Suppressor macrophage (primary cell): Measurements from ENCODE around the gene POLR1H.

Source experiments
- DNase-seq, 4 experiments: peaks; one replicate each; pipeline ENCODE4 v3.0.0-alpha.2; 2020 to 2022

The POLR1H gene

GRCh38 chr6:30062471-30063178, 1.6 kb downstream of the POLR1H start:
- no peak for DNase-seq

DNA sequence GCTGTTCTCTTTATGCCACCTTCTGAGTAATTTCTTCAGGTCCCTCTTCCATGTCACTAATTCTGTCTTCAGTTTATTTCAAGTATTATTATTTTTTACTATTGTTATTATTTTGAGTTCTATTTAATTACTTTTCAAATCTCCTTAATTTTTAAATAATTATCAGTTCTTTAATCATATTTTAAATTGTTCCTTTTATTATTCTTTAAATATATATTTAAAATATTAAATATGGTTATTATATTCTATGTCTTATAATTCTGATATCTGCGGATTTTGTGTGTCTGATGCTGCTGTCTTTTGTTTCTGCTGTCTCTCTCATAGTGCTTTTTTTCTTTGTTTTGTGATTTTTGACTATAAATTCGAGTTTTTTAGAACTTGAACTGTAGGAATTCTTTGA, 2.2 kb downstream of the POLR1H start:
- no peak for DNase-seq

- DNase-seq = no peak
Measured at GRCh38 chr6:30066082-30066481, 5.0 kb downstream of the POLR1H start.

GRCh38 chr6:30066577-30067459, 5.8 kb downstream of the POLR1H start, which contains the start of gene PPP1R11:
Gene PPP1R11 (plus strand): TSS chr6:30067198. CDS start chr6:30067411, 213 bp downstream.
- DNase-seq = peak; percentile 99 to 100 (median 99)

- DNase-seq = no peak
Measured at GRCh38 chr6:30067460-30068139, 6.5 kb downstream of the POLR1H start.

DNA sequence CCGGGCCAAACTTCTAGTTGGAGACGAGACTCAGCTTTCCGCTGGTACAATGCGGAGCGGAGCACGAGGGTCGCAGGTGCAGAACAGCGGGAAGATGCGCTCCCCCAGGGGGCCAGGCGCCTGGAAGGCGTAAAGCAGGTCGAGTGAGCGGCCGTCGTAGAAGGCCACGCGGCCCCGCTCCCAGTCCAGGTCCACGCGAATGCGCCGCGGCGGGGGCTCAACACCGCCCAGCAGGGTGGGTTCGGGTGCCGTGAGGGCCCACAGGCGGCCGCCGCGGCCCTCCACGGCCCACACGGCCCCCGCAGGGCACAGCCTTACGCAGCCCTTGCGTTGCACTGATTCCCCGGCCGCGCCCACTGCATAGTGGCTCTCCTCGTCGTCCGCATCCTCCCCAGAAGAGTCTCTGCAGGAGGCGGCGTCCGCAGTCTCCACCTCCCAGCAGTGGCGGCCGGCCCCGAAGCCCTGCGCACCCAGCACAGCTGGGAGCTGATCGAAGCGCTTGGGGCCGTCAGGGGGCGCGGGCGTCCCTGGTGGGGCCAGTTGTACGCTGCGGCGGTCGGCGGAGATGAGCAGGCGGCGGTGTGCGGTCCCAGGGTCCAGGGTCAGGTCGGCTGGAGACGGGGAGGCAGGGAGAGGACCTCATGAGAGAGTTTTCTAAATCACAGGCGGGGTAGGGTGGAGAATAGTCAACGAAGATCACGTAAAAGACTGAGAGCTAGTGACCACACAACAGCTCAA, 10.2 kb downstream of the POLR1H start:
- DNase-seq = peak in 1 of 4 experiments; percentile 27

DNA sequence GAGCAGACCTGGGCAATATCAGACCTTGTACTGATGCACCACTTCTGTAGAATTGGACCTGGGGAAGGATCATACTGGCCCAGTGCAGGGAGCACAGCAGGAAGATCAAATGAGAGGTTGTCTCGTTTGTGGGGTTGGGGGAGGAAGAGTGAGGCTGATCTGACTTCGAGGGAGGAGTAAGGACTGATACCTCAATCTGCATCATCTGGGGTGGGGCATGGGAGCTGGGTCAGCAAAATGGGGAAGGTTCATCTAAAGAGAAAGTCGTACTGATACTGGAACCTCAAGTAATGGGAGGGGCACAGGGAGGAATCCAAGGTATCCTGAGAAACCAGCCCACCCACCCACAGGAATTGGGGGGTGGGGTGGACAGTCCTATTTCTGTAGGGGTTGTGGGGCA, 10.8 kb downstream of the POLR1H start:
- no peak for DNase-seq

GRCh38 chr6:30073489-30074235, 12.6 kb downstream of the POLR1H start:
- DNase-seq = no peak

- no peak for DNase-seq
Measured at GRCh38 chr6:30074331-30075093, 13.4 kb downstream of the POLR1H start.

DNA sequence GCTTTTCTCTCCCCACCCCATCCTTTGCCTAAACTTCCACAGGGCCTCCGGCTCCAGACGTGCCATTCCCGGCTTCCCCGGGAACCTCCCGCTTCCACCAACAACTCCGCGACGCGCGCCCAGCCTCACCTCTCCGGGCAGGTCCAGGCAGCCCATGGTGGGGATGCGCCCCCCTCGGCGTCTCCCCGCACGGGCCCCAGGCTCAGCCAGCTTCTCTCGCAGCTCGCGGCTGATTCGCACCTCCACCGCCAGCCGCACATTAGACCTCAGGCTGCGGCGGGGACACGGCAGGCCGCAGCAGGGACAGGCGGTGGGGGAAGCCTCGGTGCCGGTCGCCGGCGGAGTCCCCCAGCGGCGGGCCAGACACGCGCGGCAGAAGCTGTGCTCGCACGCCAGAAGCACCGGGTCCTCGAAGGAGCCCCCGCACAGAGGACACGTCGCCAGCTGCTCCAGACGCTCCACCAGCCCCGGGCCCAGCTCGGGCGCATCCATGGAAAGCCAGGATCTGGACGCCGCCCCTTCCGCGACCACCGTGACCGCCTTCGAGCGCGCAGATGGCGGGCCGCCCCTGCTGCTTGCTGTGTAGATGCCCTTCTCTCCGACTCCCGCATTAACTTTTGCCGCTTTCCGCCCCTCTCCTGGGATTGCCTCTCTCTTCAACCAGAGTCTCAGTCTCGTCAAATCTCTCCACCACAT, 14.2 kb downstream of the POLR1H start, which contains the start of gene RNF39:
RNF39 (minus strand) TSS at position 676 of the 696 bp plus-strand sequence; CDS start at position 492, 184 bp downstream.
- no peak for DNase-seq

DNA sequence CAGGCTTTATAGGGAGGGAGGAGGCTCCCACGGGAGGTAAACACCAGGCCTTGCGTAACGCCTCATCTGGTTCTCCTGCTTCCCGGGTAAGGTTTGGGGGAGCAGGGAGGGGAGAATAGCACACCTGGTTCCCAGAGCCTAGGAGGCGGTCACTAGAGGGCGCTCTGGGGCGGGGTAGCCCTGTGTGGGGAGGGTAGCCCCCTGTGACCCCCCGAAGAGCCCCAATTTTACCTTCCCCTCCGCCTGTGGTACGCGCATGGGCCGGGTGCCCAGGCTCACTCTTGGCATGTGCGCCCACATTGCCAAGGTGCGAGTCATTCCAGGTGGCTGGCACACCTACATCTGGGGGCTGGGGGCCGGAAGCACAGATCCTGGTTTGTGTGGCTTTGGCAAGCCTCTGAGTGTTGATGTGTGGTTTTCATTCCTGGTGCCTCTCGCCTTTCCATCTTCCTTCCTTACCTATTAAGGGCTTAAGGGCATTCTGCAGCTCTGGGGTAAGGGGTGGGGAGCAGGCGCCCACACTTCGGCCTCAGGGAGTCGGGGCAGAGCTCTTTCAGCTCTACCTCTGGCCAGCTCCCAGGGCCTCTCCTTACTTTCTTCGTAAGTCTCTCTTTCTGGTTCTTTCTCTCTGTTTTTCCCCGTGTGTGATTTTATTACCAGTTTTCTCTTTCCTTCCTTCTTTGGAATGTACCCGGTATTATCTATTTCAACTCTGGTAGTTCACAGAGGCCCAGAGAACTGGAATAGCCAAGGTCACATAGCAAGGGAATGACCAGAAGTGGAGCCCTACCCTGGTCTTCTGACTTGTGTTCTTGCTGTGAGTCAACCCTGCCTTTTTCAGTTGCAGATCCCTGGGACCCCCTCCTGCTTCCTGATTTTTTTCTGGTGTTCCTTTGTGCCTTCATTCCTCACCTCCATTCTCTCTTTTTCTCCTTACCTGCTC, 15.0 kb downstream of the POLR1H start:
- no peak for DNase-seq

DNA sequence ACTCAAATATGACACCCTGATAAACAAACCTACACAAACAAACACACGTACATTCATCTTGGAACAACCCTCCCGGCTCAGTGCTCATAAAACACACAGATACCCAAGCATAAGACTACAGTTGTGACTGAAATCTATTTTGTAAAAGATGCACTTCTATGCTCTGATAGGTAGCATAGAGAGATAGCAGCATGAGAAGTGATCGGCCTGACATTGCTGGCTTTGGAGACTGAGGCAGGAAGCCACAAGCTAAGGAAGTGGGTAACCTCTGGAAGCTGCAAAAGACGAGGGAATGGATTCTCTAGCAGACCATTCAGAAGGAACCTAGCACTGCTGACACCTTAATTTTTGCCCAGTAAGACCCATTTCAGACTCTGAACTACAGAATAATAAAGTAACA, 16.2 kb downstream of the POLR1H start:
- no peak for DNase-seq

GRCh38 chr6:30087876-30088275, 26.8 kb downstream of the POLR1H start:
- DNase-seq = no peak

- peak; percentile 78 to 91 (median 86) for DNase-seq
Measured at GRCh38 chr6:30091577-30092381, 30.7 kb downstream of the POLR1H start.

GRCh38 chr6:30092852-30093543, 31.9 kb downstream of the POLR1H start:
- no peak for DNase-seq

DNA sequence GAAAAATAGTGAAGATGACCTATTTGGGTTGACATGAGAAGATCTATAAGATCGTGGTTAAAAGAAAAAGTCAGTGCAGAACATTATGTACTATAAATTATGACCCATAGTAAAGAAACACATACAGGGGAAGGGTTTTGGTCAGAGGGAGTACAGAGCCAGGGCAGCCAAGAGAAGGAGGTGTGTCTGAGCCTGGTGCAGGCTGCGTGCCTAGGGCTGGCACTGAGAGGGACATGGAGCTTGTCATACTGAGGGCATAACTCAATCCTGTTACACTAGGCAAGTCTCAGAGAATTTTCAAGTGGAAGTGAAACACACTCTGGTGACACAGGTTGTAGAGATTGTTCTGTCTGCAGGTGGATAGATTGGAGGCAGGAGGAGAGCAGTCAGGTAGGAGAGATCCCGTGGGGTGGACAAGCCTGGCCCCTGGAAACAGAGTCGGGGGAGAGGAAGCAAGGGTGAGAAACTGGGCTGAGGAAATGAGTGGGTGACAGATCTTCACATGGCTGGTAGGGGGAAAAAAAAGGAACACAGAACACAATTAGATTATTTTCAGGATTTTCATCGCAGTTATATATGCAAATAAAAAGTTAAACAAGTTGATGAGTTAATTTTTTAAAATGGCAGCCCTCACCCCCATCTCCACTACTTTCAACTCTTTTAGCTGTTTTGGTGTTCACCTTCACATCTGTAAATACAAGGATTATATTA, 33.0 kb downstream of the POLR1H start:
- DNase-seq = peak in 3 of 4 experiments; percentile 32 to 44 (median 36)

DNA sequence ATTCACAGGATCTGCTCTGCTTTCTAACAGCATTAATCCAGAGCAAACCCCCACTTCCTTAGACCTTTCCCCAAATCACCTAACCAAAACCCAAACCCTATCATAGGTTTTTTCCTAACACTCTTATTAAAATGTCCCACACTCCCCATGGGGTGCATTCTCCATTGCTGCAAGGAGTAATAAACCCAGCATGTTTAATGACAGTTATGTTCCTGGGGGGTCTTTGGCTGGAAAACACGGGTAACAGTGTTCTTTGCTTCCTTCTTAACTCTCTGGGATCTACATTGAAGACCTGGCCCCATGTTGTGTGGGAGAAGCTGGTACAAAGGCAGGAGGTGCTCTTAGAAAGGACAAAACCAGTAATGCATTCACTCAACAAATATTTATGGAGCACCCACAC, 35.8 kb downstream of the POLR1H start:
- no peak for DNase-seq
